IMR-90 (cell line): ENCODE data around the gene ARHGAP24.

Source experiments
- BHLHE40 ChIP-seq: fragments of 150-350 bp; IDR thresholded peaks from 2 replicates; pipeline ENCODE4 v1.6.1; 2016; ENCODE audit warnings: mild to moderate bottlenecking, low read depth, low read length
- CEBPB ChIP-seq: IDR thresholded peaks from 2 replicates; pipeline ENCODE4 v1.6.1; 2012; ENCODE audit warnings: low read depth, low read length, improper control_type of control experiment
- MAFK ChIP-seq: IDR thresholded peaks from 2 replicates; pipeline ENCODE4 v1.6.1; 2012; ENCODE audit warnings: low read depth, low read length, improper control_type of control experiment
- MAZ ChIP-seq: IDR thresholded peaks from 2 replicates; pipeline ENCODE4 v1.6.1; 2012; ENCODE audit warnings: low read depth, mild to moderate bottlenecking, low read length, improper control_type of control experiment, moderate library complexity, borderline replicate concordance
- MXI1 ChIP-seq: IDR thresholded peaks from 2 replicates; pipeline ENCODE4 v1.6.1; 2012; ENCODE audit warnings: low read depth, mild to moderate bottlenecking, low read length, moderate library complexity, borderline replicate concordance
- NFE2L2 ChIP-seq: fragments of 150-350 bp; IDR thresholded peaks from 2 replicates; pipeline ENCODE4 v1.6.1; 2016; ENCODE audit warnings: low read depth, mild to moderate bottlenecking, low read length
- POLR2A ChIP-seq: IDR thresholded peaks from 2 replicates; pipeline ENCODE4 v1.6.1; 2012; ENCODE audit warnings: mild to moderate bottlenecking, low read depth, low read length
- RAD21 ChIP-seq: IDR thresholded peaks from 2 replicates; pipeline ENCODE4 v1.6.1; 2012; ENCODE audit warnings: low read length, improper control_type of control experiment
- RFX5 ChIP-seq: IDR thresholded peaks from 2 replicates; pipeline ENCODE4 v1.8.0; 2012; ENCODE audit warnings: low read depth, mild to moderate bottlenecking, low read length, moderate library complexity
- SMC3 ChIP-seq: fragments of 150-350 bp; IDR thresholded peaks from 2 replicates; pipeline ENCODE4 v1.6.1; 2016; ENCODE audit warnings: low read depth, mild to moderate bottlenecking, antibody characterized with exemption, low read length, moderate library complexity
- TF ChIP-seq, protein P1 (sequence below): conservative IDR thresholded peaks from 2 replicates; pipeline ENCODE4 v1.5.1; 2012; ENCODE audit warnings: mild to moderate bottlenecking, low read depth, low read length, improper control_type of control experiment
- TF ChIP-seq, protein P2 (sequence below): fragments of 150-350 bp; IDR thresholded peaks from 2 replicates; pipeline ENCODE4 v1.6.1; 2017; ENCODE audit warnings: mild to moderate bottlenecking, antibody characterized with exemption, low read length, low read depth
- TF ChIP-seq, protein P3 (sequence below): fragments of 150-350 bp; IDR thresholded peaks from 2 replicates; pipeline ENCODE4 v1.6.1; 2016; ENCODE audit warnings: low read depth, mild to moderate bottlenecking, low read length, moderate library complexity, borderline replicate concordance

DNA sequence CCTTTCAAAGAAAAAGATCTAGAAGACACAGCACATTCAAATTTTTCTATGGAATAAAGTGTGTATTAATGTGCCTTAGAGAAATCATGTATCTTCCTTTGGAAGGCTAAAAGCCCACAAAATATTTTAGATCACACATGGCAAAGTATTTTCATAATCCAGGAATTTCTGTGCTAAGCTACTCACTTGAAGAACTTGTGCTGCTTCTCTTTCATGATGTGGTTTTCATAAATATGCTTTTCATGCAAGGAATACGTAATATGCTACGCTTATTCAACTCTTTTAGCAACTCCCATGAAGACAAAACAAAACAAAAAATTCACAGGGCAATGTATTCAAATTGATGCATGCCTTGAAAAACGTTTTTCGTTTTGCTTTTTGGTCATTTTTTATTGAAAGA lies 125.6 kb downstream of the ARHGAP24 start:
- TF ChIP-seq, protein P1, sequence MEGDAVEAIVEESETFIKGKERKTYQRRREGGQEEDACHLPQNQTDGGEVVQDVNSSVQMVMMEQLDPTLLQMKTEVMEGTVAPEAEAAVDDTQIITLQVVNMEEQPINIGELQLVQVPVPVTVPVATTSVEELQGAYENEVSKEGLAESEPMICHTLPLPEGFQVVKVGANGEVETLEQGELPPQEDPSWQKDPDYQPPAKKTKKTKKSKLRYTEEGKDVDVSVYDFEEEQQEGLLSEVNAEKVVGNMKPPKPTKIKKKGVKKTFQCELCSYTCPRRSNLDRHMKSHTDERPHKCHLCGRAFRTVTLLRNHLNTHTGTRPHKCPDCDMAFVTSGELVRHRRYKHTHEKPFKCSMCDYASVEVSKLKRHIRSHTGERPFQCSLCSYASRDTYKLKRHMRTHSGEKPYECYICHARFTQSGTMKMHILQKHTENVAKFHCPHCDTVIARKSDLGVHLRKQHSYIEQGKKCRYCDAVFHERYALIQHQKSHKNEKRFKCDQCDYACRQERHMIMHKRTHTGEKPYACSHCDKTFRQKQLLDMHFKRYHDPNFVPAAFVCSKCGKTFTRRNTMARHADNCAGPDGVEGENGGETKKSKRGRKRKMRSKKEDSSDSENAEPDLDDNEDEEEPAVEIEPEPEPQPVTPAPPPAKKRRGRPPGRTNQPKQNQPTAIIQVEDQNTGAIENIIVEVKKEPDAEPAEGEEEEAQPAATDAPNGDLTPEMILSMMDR, result no peak
- TF ChIP-seq POLR2A (no peak), MXI1 (no peak), CEBPB (no peak), RFX5 (no peak), RAD21 (no peak), SMC3 (no peak), MAZ (no peak), MAFK (no peak), NFE2L2 (no peak), BHLHE40 (no peak)
- TF ChIP-seq, protein P2, sequence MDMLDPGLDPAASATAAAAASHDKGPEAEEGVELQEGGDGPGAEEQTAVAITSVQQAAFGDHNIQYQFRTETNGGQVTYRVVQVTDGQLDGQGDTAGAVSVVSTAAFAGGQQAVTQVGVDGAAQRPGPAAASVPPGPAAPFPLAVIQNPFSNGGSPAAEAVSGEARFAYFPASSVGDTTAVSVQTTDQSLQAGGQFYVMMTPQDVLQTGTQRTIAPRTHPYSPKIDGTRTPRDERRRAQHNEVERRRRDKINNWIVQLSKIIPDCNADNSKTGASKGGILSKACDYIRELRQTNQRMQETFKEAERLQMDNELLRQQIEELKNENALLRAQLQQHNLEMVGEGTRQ, result no peak
- TF ChIP-seq, protein P3, sequence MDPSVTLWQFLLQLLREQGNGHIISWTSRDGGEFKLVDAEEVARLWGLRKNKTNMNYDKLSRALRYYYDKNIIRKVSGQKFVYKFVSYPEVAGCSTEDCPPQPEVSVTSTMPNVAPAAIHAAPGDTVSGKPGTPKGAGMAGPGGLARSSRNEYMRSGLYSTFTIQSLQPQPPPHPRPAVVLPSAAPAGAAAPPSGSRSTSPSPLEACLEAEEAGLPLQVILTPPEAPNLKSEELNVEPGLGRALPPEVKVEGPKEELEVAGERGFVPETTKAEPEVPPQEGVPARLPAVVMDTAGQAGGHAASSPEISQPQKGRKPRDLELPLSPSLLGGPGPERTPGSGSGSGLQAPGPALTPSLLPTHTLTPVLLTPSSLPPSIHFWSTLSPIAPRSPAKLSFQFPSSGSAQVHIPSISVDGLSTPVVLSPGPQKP, result no peak
